Naive thymus-derived CD8-positive, alpha-beta T cell (primary cell): Measurements from ENCODE around the gene GDPD5. TPM values are rescaled to one million over a fixed set of nuclear protein-coding genes. Genes with fewer than 3 reads are reported as not detected.

ENCODE experiments used
- ATAC-seq, 2 donors: fragments of 150-1000 bp; cut with Tn5 transposase in 1 of 2; sonication (Bioruptor Pico), chemical (Tn5 transposase) in 1 of 2; 1 replicate in 1 of 2; 2 replicates in 1 of 2; pipeline ENCODE4 v1.10.0; 2021; ENCODE audit warnings: mild to moderate bottlenecking in 2 of 2, moderate library complexity in 2 of 2
- POLR2A ChIA-PET: fragments of 350-600 bp; sonication (Branson Sonifier 250); formaldehyde crosslinking; loops from one replicate; lab custom pipeline; 2021; ENCODE audit warnings: antibody characterized with exemption; lab: Charles Lee
- DNase-seq, 10 donors: peaks; one replicate each; pipeline versions ENCODE4 v3.0.0 to v3.0.0-alpha.2; 2020 to 2022
- H3K27ac Mint-ChIP-seq, 10 donors: one replicate each; pipeline ENCODE4 v1.8.0; 2020 to 2022; ENCODE audit warnings: mild to moderate bottlenecking in 10 of 10, mixed read lengths in 10 of 10, moderate library complexity in 4 of 10, inconsistent platforms in 1 of 10
- H3K27me3 Mint-ChIP-seq, 5 donors: one replicate each; pipeline ENCODE4 v1.8.0; 2021 to 2022; ENCODE audit warnings: mixed read lengths in 5 of 5
- H3K36me3 Mint-ChIP-seq, 3 donors: one replicate each; pipeline ENCODE4 v1.8.0; 2020 to 2022; ENCODE audit warnings: mixed read lengths in 3 of 3, mild to moderate bottlenecking in 2 of 3, inconsistent platforms in 1 of 3
- H3K4me1 Mint-ChIP-seq, 4 donors: one replicate each; pipeline ENCODE4 v1.8.0; 2021 to 2022; ENCODE audit warnings: mixed read lengths in 4 of 4
- H3K4me3 Mint-ChIP-seq, 10 donors: one replicate each; pipeline ENCODE4 v1.8.0; 2020 to 2022; ENCODE audit warnings: mild to moderate bottlenecking in 10 of 10, mixed read lengths in 10 of 10, moderate library complexity in 6 of 10, inconsistent platforms in 1 of 10
- H3K9me3 Mint-ChIP-seq, 9 donors: one replicate each; pipeline ENCODE4 v1.8.0; 2020 to 2022; ENCODE audit warnings: mixed read lengths in 9 of 9, mild to moderate bottlenecking in 3 of 9, inconsistent platforms in 1 of 9, moderate library complexity in 1 of 9
- polyA plus RNA-seq, 3 donors: library from polyadenylated mRNA; unstranded; fragments of 300-500 nt; fragmentation: Illumina TruSeq; gene quantifications; one replicate each; pipeline ENCODE4 v1.2.3, GENCODE V29; 2021
- total RNA-seq, 8 experiments: library from RNA in 2 of 8; stranded (reverse) in 2 of 8; gene quantifications; one replicate each; pipeline ENCODE4 v1.2.3 and lab custom pipeline; 2021 to 2026

GDPD5 gene
- total and polyA plus RNA-seq, 5 experiments from 2014 or later = 4.2 to 13.4 (median 5.1) TPM

- Mint-ChIP-seq H3K4me3 (peak overlapping the region in 1 of 10 donors; percentile 5), H3K9me3 (no peaks in the 10 kb centered on the region), H3K4me1 (peaks cover 13 to 30% (median 25%) of the 10 kb centered on the region in 4 donors), H3K36me3 (no peaks in the 10 kb centered on the region), H3K27ac (peak overlapping the region in 8 of 10 donors; percentile 14 to 97 (median 80)), H3K27me3 (no peaks in the 10 kb centered on the region)
- ATAC-seq (no peak), DNase-seq (peak in 1 of 10 donors; percentile 49)
- POLR2A ChIA-PET = interaction anchor here (1.9 kb wide), 1 partner anchor 48 kb away, joined by 6 read pairs; the partner anchor contains the start of gene GDPD5
Measured at GRCh38 chr11:75476739-75477613, 48.8 kb downstream of the GDPD5 start.

- DNase-seq = peak in 2 of 10 donors; percentile 7 to 65
- H3K4me1 Mint-ChIP-seq = peaks cover 15 to 30% (median 25%) of the 10 kb centered on the region in 4 donors
- no peaks in the 10 kb centered on the region for H3K9me3 Mint-ChIP-seq
- POLR2A ChIA-PET = interaction anchor here (0.8 to 1.9 kb wide), 4 partner anchors 49 to 106 kb away, joined by 3 to 6 read pairs (median 3); partner anchors contain the start of gene GDPD5
- peak overlapping the region; percentile 75 to 97 (median 94) for H3K27ac Mint-ChIP-seq
- peak overlapping the region; percentile 60 to 82 (median 73) for H3K4me3 Mint-ChIP-seq
- H3K27me3 Mint-ChIP-seq = no peaks in the 10 kb centered on the region
- peaks cover 0 to 1% (median 0%) of the 10 kb centered on the region in 3 donors for H3K36me3 Mint-ChIP-seq
- ATAC-seq = peak; percentile 70 to 78
Measured at GRCh38 chr11:75475767-75476650, 49.7 kb downstream of the GDPD5 start.

DNA sequence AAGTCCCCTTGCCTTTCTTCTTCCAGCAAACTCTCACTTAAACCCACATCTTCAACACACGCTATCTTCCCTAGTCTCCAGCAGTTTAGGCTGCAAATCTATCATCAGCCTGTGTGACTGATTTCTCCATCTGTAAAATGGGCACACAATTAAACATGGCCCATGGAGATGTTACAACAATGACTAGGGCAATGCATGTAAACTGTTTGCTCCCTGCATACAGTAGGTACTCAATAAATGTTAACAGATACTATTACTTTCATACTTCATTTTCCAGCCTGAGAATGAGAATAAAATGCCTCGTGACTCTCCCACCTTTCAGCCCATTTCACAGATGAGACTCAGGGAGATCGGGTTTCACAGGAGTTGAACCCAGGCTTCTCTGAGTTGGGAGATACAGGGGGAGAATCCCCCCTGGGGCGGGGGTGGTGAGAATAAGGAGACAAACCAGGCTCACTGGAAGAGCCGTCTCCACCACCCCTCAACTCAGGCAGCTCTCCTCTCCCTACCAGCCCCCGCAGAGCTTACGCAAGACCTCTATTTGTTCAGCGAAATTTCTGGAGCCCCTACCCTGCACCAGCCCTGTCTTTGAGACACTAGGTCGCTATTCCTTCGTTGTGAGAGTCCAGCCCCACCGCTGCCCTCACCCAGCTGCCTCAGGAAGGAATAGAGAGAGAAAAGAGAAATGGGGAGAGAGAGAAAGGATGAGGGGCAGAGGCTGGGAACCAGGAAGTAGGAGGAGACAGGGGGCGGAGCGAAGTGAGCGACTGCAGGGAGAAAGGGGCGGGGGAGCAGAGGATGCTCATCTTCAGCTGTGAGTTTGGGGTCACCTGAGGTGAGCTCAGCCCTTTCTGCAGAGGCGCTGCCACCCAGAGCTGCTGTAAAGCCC lies 50.6 kb downstream of the GDPD5 start:
- Mint-ChIP-seq H3K36me3 (peaks cover 0 to 3% (median 0%) of the 10 kb centered on the region in 3 donors), H3K4me3 (peak overlapping the region; percentile 60 to 82 (median 73)), H3K4me1 (peaks cover 15 to 30% (median 25%) of the 10 kb centered on the region in 4 donors), H3K27ac (peak overlapping the region; percentile 75 to 97 (median 94)), H3K27me3 (no peaks in the 10 kb centered on the region), H3K9me3 (no peaks in the 10 kb centered on the region)
- DNase-seq (peak; percentile 47 to 85 (median 60)), ATAC-seq (peak; percentile 90 to 96)
- POLR2A ChIA-PET = interaction anchor here (0.9 to 1.9 kb wide), 4 partner anchors 12 to 107 kb away, joined by 3 to 6 read pairs (median 3); partner anchors contain the start of gene GDPD5

DNA sequence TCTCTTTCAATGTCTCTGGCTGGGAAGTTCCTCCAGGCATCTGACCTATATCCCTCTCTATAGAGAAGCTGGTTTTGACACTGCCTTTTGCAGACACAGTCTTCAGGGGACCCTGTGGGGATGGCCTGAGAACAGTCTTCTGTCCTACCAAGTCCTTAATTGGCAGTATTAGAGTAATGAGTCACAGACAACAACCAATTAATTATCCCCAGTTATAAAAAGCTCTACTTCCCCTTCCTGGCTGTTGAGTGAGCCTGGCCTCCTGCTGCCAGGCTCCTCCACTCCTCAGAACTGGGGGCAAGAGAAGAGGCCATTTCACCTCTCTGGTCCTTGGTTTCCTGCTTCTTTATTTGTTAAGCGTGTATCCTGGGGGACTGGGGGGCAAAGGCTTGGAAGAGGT lies 51.5 kb downstream of the GDPD5 start:
- no peak for DNase-seq
- Mint-ChIP-seq H3K4me1 (peaks cover 15 to 30% (median 25%) of the 10 kb centered on the region in 4 donors), H3K36me3 (peaks cover 0 to 3% (median 0%) of the 10 kb centered on the region in 3 donors), H3K27me3 (no peaks in the 10 kb centered on the region), H3K27ac (peak overlapping the region in 5 of 10 donors; percentile 25 to 73 (median 66)), H3K4me3 (peak overlapping the region in 1 of 10 donors; percentile 20), H3K9me3 (no peaks in the 10 kb centered on the region)
- POLR2A ChIA-PET = interaction anchor here (1.0 kb wide), 1 partner anchor 11 kb away, joined by 3 read pairs; no protein-coding TSS in a partner anchor
- ATAC-seq = no peak

- POLR2A ChIA-PET = no interaction called here
- H3K9me3 Mint-ChIP-seq = no peaks in the 10 kb centered on the region
- H3K4me1 Mint-ChIP-seq = peaks cover 15 to 30% (median 25%) of the 10 kb centered on the region in 4 donors
- no peak overlapping the region for H3K4me3 Mint-ChIP-seq
- peaks cover 0 to 3% (median 0%) of the 10 kb centered on the region in 3 donors for H3K36me3 Mint-ChIP-seq
- DNase-seq = peak in 1 of 10 donors; percentile 38
- peak overlapping the region in 3 of 10 donors; percentile 27 to 66 (median 59) for H3K27ac Mint-ChIP-seq
- no peak for ATAC-seq
- no peaks in the 10 kb centered on the region for H3K27me3 Mint-ChIP-seq
Measured at GRCh38 chr11:75473684-75474083, 52.1 kb downstream of the GDPD5 start.

GRCh38 chr11:75472081-75472732 lies 53.5 kb downstream of the GDPD5 start:
- H3K4me3 Mint-ChIP-seq = no peak overlapping the region
- peaks cover 15 to 23% (median 22%) of the 10 kb centered on the region in 4 donors for H3K4me1 Mint-ChIP-seq
- POLR2A ChIA-PET = no interaction called here
- peak in 1 of 10 donors; percentile 31 for DNase-seq
- H3K27ac Mint-ChIP-seq = peak overlapping the region in 3 of 10 donors; percentile 18 to 55 (median 35)
- H3K27me3 Mint-ChIP-seq = no peaks in the 10 kb centered on the region
- H3K9me3 Mint-ChIP-seq = no peaks in the 10 kb centered on the region
- ATAC-seq = no peak
- H3K36me3 Mint-ChIP-seq = peaks cover 0 to 3% (median 0%) of the 10 kb centered on the region in 3 donors

- Mint-ChIP-seq H3K27ac (no peak overlapping the region), H3K9me3 (no peaks in the 10 kb centered on the region), H3K27me3 (no peaks in the 10 kb centered on the region)
Measured at GRCh38 chr11:75471176-75471973, 54.4 kb downstream of the GDPD5 start.

DNA sequence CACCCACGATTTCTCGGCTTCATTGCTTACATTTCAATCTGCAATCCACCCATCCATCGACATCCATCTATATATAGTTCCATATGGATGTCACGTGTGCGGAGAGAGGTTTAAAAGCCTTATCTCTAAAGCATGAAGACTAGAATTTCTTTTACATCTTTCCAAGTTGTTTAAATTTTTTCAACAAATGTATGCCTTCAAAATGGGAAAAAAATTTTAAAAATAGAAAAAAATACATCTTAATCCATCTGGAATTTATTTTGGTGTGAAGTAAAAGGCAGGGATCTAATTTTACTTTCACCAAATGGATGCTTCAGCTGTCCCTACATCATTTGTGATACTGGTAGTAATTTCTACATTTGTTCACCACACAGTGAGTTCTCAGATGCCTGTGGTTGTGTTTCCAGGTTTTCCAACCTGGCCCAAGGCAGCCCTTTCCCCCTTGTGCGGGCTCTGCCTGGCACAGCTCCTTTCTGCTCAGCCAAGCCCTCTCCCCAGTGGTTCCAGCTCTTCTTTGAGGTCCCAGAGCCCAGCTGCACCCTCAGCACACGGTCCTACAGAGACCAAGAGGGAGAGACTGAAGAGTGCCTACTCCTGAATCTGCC lies 55.2 kb downstream of the GDPD5 start:
- Mint-ChIP-seq H3K27ac (peak overlapping the region in 1 of 10 donors; percentile 58), H3K4me1 (peaks cover 10 to 15% (median 12%) of the 10 kb centered on the region in 4 donors), H3K4me3 (no peak overlapping the region), H3K27me3 (no peaks in the 10 kb centered on the region), H3K9me3 (no peaks in the 10 kb centered on the region), H3K36me3 (peaks cover 0 to 3% (median 0%) of the 10 kb centered on the region in 3 donors)
- DNase-seq (peak in 1 of 10 donors; percentile 49), ATAC-seq (no peak)
- POLR2A ChIA-PET = no interaction called here

More at GRCh38 chr11:75471176-75471973, 54.4 kb downstream of the GDPD5 start:
- no peak for ATAC-seq
- peak in 1 of 10 donors; percentile 56 for DNase-seq
- H3K4me1 Mint-ChIP-seq = peaks cover 15 to 23% (median 19%) of the 10 kb centered on the region in 4 donors
- H3K36me3 Mint-ChIP-seq = peaks cover 0 to 3% (median 0%) of the 10 kb centered on the region in 3 donors
- POLR2A ChIA-PET = no interaction called here
- no peak overlapping the region for H3K4me3 Mint-ChIP-seq

DNA sequence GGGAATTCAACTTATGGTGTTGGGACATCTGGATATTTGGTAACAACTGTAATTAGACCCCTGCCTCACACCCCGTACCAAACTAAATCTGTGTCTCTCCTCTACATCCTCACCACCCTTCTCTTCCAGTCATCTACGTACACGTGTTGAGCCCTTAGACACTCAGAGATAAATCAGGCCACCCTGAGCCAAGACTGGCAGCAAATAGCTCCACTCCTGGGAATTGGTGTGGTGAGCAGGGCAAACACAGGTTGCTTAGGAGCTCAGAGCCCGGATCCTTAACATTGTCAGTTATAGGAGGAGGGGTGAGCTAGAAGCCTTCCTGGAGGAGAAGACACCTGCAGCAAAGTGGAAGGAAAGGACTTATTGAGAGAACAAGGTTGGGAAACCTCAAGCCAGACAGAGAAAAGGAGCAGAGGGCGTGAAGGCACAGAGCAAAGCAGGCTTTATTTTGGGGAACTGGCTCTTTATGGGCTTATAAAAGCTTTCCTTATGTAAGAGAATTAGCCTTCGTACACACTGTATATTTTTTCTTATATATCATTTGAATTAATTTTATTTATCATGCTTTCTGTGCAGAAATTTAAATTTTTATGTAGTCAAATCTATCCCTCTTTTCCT lies 55.8 kb downstream of the GDPD5 start:
- Mint-ChIP-seq H3K4me3 (no peak overlapping the region), H3K27me3 (no peaks in the 10 kb centered on the region), H3K9me3 (no peaks in the 10 kb centered on the region), H3K27ac (peak overlapping the region in 1 of 10 donors; percentile 90), H3K36me3 (peaks cover 0 to 3% (median 0%) of the 10 kb centered on the region in 3 donors), H3K4me1 (peaks cover 3 to 8% (median 6%) of the 10 kb centered on the region in 4 donors)
- POLR2A ChIA-PET = no interaction called here
- DNase-seq (no peak), ATAC-seq (no peak)
